Activated CD8-positive, alpha-beta memory T cell treated with anti-CD3 and anti-CD28 coated beads, Interleukin-2, amount 10 ng/mL, durations not matched to agents 7 days and 5 days (primary cell): ENCODE results near the gene MYO5C. TPM values are rescaled to one million over a fixed set of nuclear protein-coding genes. Genes with fewer than 3 reads are reported as not detected.

Source experiments
- ATAC-seq: fragments of 150-1000 bp; cut with Tn5 transposase; one replicate; pipeline ENCODE4 v1.10.0; 2021; ENCODE audit warnings: moderate library complexity
- CTCF ChIA-PET: fragments of 350-600 bp; sonication (Branson Sonifier 250); formaldehyde crosslinking; loops from one replicate; lab custom pipeline; 2021; ENCODE audit warnings: antibody characterized with exemption; lab: Charles Lee
- DNase-seq: peaks from one replicate; pipeline ENCODE4 v3.0.0-alpha.2; 2020
- H3K27ac Mint-ChIP-seq: one replicate; pipeline ENCODE4 v1.8.0; 2021; ENCODE audit warnings: mild to moderate bottlenecking, mixed read lengths
- H3K27me3 Mint-ChIP-seq: one replicate; pipeline ENCODE4 v1.8.0; 2021; ENCODE audit warnings: mixed read lengths
- H3K36me3 Mint-ChIP-seq: one replicate; pipeline ENCODE4 v1.8.0; 2021; ENCODE audit warnings: mild to moderate bottlenecking, mixed read lengths
- H3K4me1 Mint-ChIP-seq: one replicate; pipeline ENCODE4 v1.8.0; 2021; ENCODE audit warnings: mixed read lengths
- H3K4me3 Mint-ChIP-seq: one replicate; pipeline ENCODE4 v1.8.0; 2021; ENCODE audit warnings: mild to moderate bottlenecking, moderate library complexity, mixed read lengths
- H3K9me3 Mint-ChIP-seq: one replicate; pipeline ENCODE4 v1.8.0; 2022; ENCODE audit warnings: low read depth, mixed read lengths
- total RNA-seq, 2 experiments: library from RNA; stranded (reverse); gene quantifications; one replicate each; pipeline ENCODE4 v1.2.3, GENCODE V29; 2021

MYO5C gene
- total RNA-seq, 2 experiments from 2014 or later, result 0.94 to 1.3 TPM

- DNase-seq (no peak), ATAC-seq (no peak)
- no peak overlapping the region for H3K4me3 Mint-ChIP-seq
- H3K27ac Mint-ChIP-seq, result no peak overlapping the region
- CTCF ChIA-PET, result interaction anchor here (1.0 to 9.9 kb wide), 8 partner anchors 12 to 90 kb away, joined by 3 to 69 read pairs (median 11); no protein-coding TSS in a partner anchor
- no peaks in the 10 kb centered on the region for H3K27me3 Mint-ChIP-seq
- H3K9me3 Mint-ChIP-seq, result no peaks in the 10 kb centered on the region
- peaks cover 1% of the 10 kb centered on the region for H3K36me3 Mint-ChIP-seq
- peaks cover 9% of the 10 kb centered on the region for H3K4me1 Mint-ChIP-seq
These were observed 66.7 kb downstream of the MYO5C start for GRCh38 chr15:52228921-52229320.

DNA sequence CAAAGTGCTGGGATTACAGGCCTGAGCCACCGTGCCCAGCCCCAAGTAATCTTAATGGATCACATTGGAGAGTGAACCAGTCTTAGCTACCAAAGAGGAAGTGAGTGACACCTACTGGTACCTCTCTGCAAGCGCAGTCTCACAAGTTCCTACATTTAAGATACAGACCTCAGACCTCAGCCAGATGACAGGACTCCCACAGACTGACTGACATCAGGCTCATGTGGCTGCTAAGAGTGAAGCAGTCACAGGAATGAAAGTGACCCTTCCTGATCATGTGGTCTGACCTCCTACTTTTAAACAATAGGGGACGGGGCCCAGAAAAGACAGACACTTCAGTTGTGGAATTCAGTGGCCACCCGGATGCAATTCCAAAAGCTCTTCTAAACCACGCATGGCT is 68.1 kb downstream of the MYO5C start:
- Mint-ChIP-seq H3K27me3 (no peaks in the 10 kb centered on the region), H3K9me3 (no peaks in the 10 kb centered on the region), H3K4me3 (no peak overlapping the region), H3K27ac (peak overlapping the region; percentile 40), H3K4me1 (peaks cover 19% of the 10 kb centered on the region), H3K36me3 (peaks cover 6% of the 10 kb centered on the region)
- ATAC-seq, result peak; percentile 98
- peak; percentile 90 for DNase-seq
- CTCF ChIA-PET, result interaction anchor here (0.7 to 9.9 kb wide), 42 partner anchors 10 to 360 kb away, joined by 3 to 69 read pairs (median 4); partner anchors contain the start of genes GNB5 and LEO1

GRCh38 chr15:52225230-52225629 is 70.4 kb downstream of the MYO5C start:
- DNase-seq, result no peak
- no peak for ATAC-seq
- peaks cover 35% of the 10 kb centered on the region for H3K4me1 Mint-ChIP-seq
- H3K9me3 Mint-ChIP-seq, result no peaks in the 10 kb centered on the region
- H3K27ac Mint-ChIP-seq, result no peak overlapping the region
- CTCF ChIA-PET, result interaction anchor here (0.6 to 9.9 kb wide), 7 partner anchors 8 to 434 kb away, joined by 3 to 69 read pairs (median 5); no protein-coding TSS in a partner anchor
- no peaks in the 10 kb centered on the region for H3K27me3 Mint-ChIP-seq
- H3K4me3 Mint-ChIP-seq, result no peak overlapping the region
- peaks cover 10% of the 10 kb centered on the region for H3K36me3 Mint-ChIP-seq

DNA sequence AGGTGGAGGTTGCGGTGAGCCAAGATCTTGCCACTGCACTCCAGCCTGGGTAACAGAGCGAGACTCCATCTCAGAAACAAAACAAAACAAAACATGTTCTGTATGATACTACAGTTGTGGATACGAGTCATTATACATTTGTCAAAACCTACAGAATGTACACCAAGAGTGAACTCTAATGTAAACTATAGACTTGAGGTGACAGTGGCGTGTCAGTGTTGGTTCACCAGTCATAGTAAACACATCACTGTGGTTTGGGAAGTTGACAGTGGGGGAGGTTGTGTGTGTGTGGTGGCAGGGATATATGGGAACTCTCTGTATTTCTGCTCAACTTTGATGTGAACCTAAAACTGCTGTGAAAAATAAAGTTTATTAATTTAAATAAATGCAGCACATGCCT is 71.4 kb downstream of the MYO5C start:
- DNase-seq, result peak; percentile 54
- peaks cover 42% of the 10 kb centered on the region for H3K4me1 Mint-ChIP-seq
- ATAC-seq, result no peak
- H3K4me3 Mint-ChIP-seq, result no peak overlapping the region
- H3K36me3 Mint-ChIP-seq, result peaks cover 10% of the 10 kb centered on the region
- CTCF ChIA-PET, result interaction anchor here (0.8 to 9.9 kb wide), 4 partner anchors 10 to 85 kb away, joined by 3 to 69 read pairs (median 4); no protein-coding TSS in a partner anchor
- H3K9me3 Mint-ChIP-seq, result no peaks in the 10 kb centered on the region
- H3K27me3 Mint-ChIP-seq, result no peaks in the 10 kb centered on the region
- no peak overlapping the region for H3K27ac Mint-ChIP-seq

DNA sequence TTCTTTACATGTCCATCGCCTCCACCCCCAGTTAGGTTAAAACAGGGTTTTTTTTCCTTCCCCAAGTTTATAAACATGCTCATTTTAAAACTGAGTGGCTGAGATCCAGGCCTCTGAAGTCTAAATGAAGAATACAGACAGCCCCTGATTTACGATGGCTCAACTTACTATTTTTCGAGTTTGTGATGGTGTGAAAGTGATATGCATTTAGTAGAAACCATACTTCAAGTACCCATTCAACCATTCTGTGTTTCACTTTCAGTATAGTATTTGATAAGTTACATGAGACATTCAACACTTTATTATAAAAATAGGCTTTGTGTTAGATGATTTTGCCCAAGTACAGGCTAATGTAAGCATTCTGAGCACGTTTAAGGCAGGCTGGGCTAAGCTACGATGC is 73.9 kb downstream of the MYO5C start:
- peaks cover 46% of the 10 kb centered on the region for H3K4me1 Mint-ChIP-seq
- peak; percentile 54 for ATAC-seq
- CTCF ChIA-PET, result interaction anchor here (1.4 to 9.9 kb wide), 3 partner anchors 13 to 57 kb away, joined by 3 to 69 read pairs (median 8); no protein-coding TSS in a partner anchor
- no peaks in the 10 kb centered on the region for H3K27me3 Mint-ChIP-seq
- H3K27ac Mint-ChIP-seq, result peak overlapping the region; percentile 99
- no peak for DNase-seq
- peaks cover 9% of the 10 kb centered on the region for H3K36me3 Mint-ChIP-seq
- H3K4me3 Mint-ChIP-seq, result peak overlapping the region; percentile 91
- H3K9me3 Mint-ChIP-seq, result no peaks in the 10 kb centered on the region

DNA sequence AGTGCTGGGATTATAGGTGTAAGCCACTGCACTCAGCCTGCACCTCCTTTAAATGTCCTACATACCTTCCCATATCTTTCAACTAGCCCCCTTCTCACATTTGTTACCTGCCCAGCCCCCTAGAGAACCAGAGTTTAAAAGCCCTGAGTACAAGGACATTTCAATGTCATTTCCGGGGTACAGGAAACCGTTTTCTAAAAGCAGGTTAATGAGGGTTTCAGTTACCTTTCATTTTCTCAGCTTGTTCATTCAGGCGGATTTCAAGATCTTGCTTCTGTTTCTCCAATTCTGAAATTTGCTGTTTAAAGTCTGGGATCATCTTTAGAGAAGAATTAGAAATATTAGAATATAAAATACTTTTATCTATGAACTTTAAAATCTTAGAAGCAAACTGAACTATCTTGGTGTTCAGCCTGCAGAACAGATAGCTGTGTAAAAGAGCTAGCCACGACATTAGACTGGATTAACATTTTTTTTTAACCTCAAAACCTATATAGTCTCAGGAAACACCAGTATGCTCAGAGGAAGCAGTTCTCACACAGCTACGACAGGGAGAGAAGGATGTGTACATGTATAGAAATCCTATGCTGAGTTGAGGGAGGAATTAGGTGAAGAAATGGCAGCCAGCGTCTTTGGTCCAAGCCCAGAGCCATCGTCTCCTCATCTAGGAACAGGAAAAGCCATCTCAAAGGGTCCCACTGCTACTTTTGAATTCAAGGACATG is 74.5 kb downstream of the MYO5C start:
- Mint-ChIP-seq H3K4me3 (peak overlapping the region; percentile 91), H3K4me1 (peaks cover 46% of the 10 kb centered on the region), H3K27ac (peak overlapping the region; percentile 99), H3K36me3 (peaks cover 9% of the 10 kb centered on the region), H3K9me3 (no peaks in the 10 kb centered on the region), H3K27me3 (no peaks in the 10 kb centered on the region)
- CTCF ChIA-PET, result interaction anchor here (1.3 to 9.9 kb wide), 4 partner anchors 12 to 56 kb away, joined by 3 to 69 read pairs (median 6); no protein-coding TSS in a partner anchor
- DNase-seq (no peak), ATAC-seq (peak; percentile 57)

DNA sequence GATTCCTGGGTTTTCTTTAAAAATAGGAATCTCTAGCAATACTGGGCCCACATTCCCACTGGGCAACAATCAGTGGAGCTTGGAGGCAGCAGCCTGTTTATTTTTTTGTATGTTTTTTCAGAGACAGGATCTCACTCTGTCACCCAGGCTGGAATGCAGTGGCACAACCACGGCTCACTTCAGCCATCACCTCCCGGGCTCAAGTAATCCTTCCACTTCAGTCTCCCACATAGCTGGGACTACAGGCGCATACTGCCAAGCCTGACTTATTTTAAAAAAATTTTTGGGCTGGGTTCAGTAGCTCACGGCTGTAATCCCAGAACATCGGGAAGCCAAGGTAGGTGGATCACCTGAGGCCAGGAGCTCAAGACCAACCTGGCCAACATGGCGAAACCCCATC is 75.4 kb downstream of the MYO5C start:
- no peak for DNase-seq

GRCh38 chr15:52218816-52219215 is 76.8 kb downstream of the MYO5C start:
- Mint-ChIP-seq H3K9me3 (no peaks in the 10 kb centered on the region), H3K36me3 (peaks cover 9% of the 10 kb centered on the region), H3K27me3 (no peaks in the 10 kb centered on the region), H3K27ac (no peak overlapping the region), H3K4me3 (no peak overlapping the region), H3K4me1 (peaks cover 41% of the 10 kb centered on the region)
- no peak for ATAC-seq
- no peak for DNase-seq
- CTCF ChIA-PET, result interaction anchor here (1.4 to 3.1 kb wide), 2 partner anchors 8 to 35 kb away, joined by 4 to 29 read pairs; no protein-coding TSS in a partner anchor

More for the DNA sequence above, 75.4 kb downstream of the MYO5C start:
- no peaks in the 10 kb centered on the region for H3K9me3 Mint-ChIP-seq
- H3K4me1 Mint-ChIP-seq, result peaks cover 46% of the 10 kb centered on the region
- H3K27ac Mint-ChIP-seq, result no peak overlapping the region
- CTCF ChIA-PET, result interaction anchor here (0.9 to 9.9 kb wide), 5 partner anchors 12 to 239 kb away, joined by 3 to 69 read pairs (median 3); no protein-coding TSS in a partner anchor
- H3K36me3 Mint-ChIP-seq, result peaks cover 9% of the 10 kb centered on the region
- ATAC-seq, result no peak
- no peaks in the 10 kb centered on the region for H3K27me3 Mint-ChIP-seq
- H3K4me3 Mint-ChIP-seq, result no peak overlapping the region

- H3K27me3 Mint-ChIP-seq, result no peaks in the 10 kb centered on the region
- H3K4me3 Mint-ChIP-seq, result no peak overlapping the region
- peak overlapping the region; percentile 52 for H3K27ac Mint-ChIP-seq
- peaks cover 8% of the 10 kb centered on the region for H3K36me3 Mint-ChIP-seq
- ATAC-seq (no peak), DNase-seq (no peak)
- CTCF ChIA-PET, result interaction anchor here (1.4 to 3.1 kb wide), 2 partner anchors 9 to 34 kb away, joined by 4 to 29 read pairs; no protein-coding TSS in a partner anchor
- peaks cover 38% of the 10 kb centered on the region for H3K4me1 Mint-ChIP-seq
- H3K9me3 Mint-ChIP-seq, result no peaks in the 10 kb centered on the region
These were observed 77.2 kb downstream of the MYO5C start for GRCh38 chr15:52218371-52218770.

DNA sequence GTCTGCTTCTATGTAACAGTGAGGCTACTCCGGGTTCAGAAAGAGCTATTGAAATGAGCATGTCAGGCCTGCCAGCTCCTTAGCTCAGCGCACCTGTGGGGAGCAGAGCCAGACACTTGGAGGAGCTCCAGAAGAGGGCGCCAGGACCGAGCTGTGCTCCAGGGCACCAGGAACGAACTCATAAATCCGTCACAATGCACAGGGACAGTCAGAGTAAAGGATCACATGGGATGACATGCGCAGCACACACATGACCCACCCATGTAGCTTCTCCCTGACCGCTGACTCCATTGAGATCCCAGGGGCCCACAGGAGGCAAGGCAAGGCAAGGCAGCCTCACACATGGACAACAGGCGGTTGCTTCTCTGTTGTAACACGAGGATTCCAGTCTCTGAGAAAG is 78.4 kb downstream of the MYO5C start:
- peaks cover 4% of the 10 kb centered on the region for H3K36me3 Mint-ChIP-seq
- no peaks in the 10 kb centered on the region for H3K9me3 Mint-ChIP-seq
- no peaks in the 10 kb centered on the region for H3K27me3 Mint-ChIP-seq
- CTCF ChIA-PET, result interaction anchor here (0.6 to 3.1 kb wide), 10 partner anchors 9 to 138 kb away, joined by 3 to 29 read pairs (median 5); partner anchors contain the start of gene GNB5
- DNase-seq, result no peak
- peaks cover 28% of the 10 kb centered on the region for H3K4me1 Mint-ChIP-seq
- no peak overlapping the region for H3K27ac Mint-ChIP-seq
- H3K4me3 Mint-ChIP-seq, result no peak overlapping the region
- no peak for ATAC-seq

GRCh38 chr15:52214553-52214952 is 81.1 kb downstream of the MYO5C start:
- CTCF ChIA-PET, result interaction anchor here (0.8 to 2.2 kb wide), 8 partner anchors 9 to 51 kb away, joined by 3 to 14 read pairs (median 4); no protein-coding TSS in a partner anchor
- ATAC-seq (no peak), DNase-seq (no peak)
- H3K9me3 Mint-ChIP-seq, result no peaks in the 10 kb centered on the region
- no peak overlapping the region for H3K27ac Mint-ChIP-seq
- peaks cover 11% of the 10 kb centered on the region for H3K4me1 Mint-ChIP-seq
- H3K36me3 Mint-ChIP-seq, result no peaks in the 10 kb centered on the region
- no peak overlapping the region for H3K4me3 Mint-ChIP-seq
- H3K27me3 Mint-ChIP-seq, result no peaks in the 10 kb centered on the region

DNA sequence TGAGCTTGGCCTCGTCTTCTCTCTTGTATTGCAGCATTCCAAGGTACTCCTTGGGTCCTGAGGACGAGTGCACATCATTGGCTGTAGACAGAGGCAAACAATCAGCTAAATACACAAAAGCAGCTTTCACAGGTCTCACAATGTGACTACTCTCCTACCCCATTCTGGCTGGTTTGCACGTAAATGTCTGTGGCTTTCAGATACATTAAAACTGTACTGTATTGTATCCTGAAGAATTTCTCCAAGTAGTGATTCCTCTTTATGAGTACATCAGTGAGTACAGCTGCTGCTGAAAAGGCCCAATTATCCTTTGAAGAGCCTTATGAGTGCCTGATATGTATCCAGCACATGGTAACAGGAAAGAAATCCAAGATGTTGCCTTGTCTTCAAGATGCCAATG is 82.4 kb downstream of the MYO5C start:
- CTCF ChIA-PET, result interaction anchor here (1.0 to 2.2 kb wide), 2 partner anchors 14 to 42 kb away, joined by 7 to 8 read pairs; no protein-coding TSS in a partner anchor
- ATAC-seq, result no peak
- Mint-ChIP-seq H3K27ac (no peak overlapping the region), H3K27me3 (no peaks in the 10 kb centered on the region), H3K4me1 (peaks cover 3% of the 10 kb centered on the region), H3K36me3 (no peaks in the 10 kb centered on the region), H3K4me3 (no peak overlapping the region), H3K9me3 (no peaks in the 10 kb centered on the region)
- no peak for DNase-seq

DNA sequence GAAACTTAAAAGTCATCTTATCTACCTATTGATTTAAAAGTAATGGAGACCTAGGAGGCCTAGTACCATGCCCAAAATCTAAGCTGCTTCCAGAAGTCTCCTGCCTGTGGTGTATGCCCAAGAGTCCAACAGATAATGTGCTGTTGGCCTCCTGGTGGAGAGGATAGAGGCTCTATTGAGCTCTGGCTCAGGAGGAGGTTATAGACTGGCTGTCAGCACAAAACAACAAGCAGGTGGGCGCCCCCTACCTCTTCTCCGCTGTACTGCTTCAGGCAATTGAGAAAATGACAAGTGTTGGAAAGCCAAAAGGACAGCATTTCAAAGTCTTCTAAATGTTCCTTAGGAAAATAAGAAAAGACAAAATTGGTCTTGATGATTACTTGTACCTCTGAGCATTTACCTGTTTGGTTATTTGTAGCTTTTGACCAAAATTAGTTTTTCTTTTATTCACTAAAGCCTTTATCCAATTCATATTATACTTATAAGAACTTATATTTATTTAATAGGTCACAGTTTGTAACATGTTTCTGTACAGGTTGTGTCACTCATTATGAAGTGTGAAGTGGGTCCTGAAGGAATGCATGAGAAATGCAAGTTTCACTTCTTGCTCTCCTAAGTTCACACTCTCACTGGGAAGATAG is 87.2 kb downstream of the MYO5C start:
- Mint-ChIP-seq H3K27ac (peak overlapping the region; percentile 28), H3K9me3 (no peaks in the 10 kb centered on the region), H3K36me3 (no peaks in the 10 kb centered on the region), H3K4me3 (no peak overlapping the region), H3K4me1 (peaks cover 10% of the 10 kb centered on the region), H3K27me3 (no peaks in the 10 kb centered on the region)
- ATAC-seq, result peak; percentile 98
- CTCF ChIA-PET, result interaction anchor here (0.6 to 3.3 kb wide), 33 partner anchors 8 to 564 kb away, joined by 3 to 69 read pairs (median 4); partner anchors contain the start of genes GNB5 and LEO1
- peak; percentile 89 for DNase-seq
